ENCODE measurements around the gene CD47.

The CD47 gene

GRCh38 chr3:108125153-108125543 is 34.3 kb upstream of the CD47 start:
- no peak overlapping the region for H3K4me3 ChIP-seq (ENCODE audit: low read depth, low read length)
- TF ChIP-seq CTCF (IDR thresholded peaks at IDR 0.05; ENCODE audit: low read depth, low read length): no peak

GRCh38 chr3:108124337-108125152 is 33.7 kb upstream of the CD47 start:
- TF ChIP-seq CTCF (IDR thresholded peaks at IDR 0.05; ENCODE audit: low read depth, low read length): no peak
- no peak overlapping the region for H3K4me3 ChIP-seq (ENCODE audit: low read depth, low read length)

- no peak for TF ChIP-seq CTCF (IDR thresholded peaks at IDR 0.05; ENCODE audit: low read depth, low read length)
- H3K4me3 ChIP-seq (ENCODE audit: low read depth, low read length): no peak overlapping the region
Observed at GRCh38 chr3:108123326-108123725, 32.5 kb upstream of the CD47 start.

GRCh38 chr3:108122276-108122675 is 31.4 kb upstream of the CD47 start:
- H3K4me3 ChIP-seq (ENCODE audit: low read depth, low read length): no peak overlapping the region
- TF ChIP-seq CTCF (IDR thresholded peaks at IDR 0.05; ENCODE audit: low read depth, low read length): no peak

GRCh38 chr3:108119398-108120104 is 28.7 kb upstream of the CD47 start:
- no peak for TF ChIP-seq CTCF (IDR thresholded peaks at IDR 0.05; ENCODE audit: low read depth, low read length)
- no peak overlapping the region for H3K4me3 ChIP-seq (ENCODE audit: low read depth, low read length)

GRCh38 chr3:108118038-108118768 is 27.4 kb upstream of the CD47 start:
- no peak overlapping the region for H3K4me3 ChIP-seq (ENCODE audit: low read depth, low read length)
- TF ChIP-seq CTCF (IDR thresholded peaks at IDR 0.05; ENCODE audit: low read depth, low read length): no peak
